Subcutaneous adipose tissue (tissue), 4 donors: Measurements from ENCODE around the gene ZBTB4. TPM values are rescaled to one million over a fixed set of nuclear protein-coding genes. Genes with fewer than 3 reads are reported as not detected.

Experiments used
- CTCF ChIP-seq: fragments of 450-650 bp; IDR thresholded peaks from one replicate; pipeline ENCODE4 v1.5.1; 2016; ENCODE audit warnings: low read depth, mild to moderate bottlenecking, control low read depth, antibody characterized with exemption, moderate library complexity
- total RNA-seq, 4 donors: library from RNA; depleted of rRNA; stranded (reverse); fragments of >200 nt; gene quantifications; one replicate each; pipeline ENCODE4 v1.1.0, GENCODE V29; 2016

Gene ZBTB4
- total RNA-seq, 4 donors from 2014 or later: 34.2 to 58.0 (median 39.3) TPM

GRCh38 chr17:7512105-7512504 lies 32.7 kb upstream of the ZBTB4 start:
- no peak for TF ChIP-seq CTCF

GRCh38 chr17:7511108-7511507 lies 31.7 kb upstream of the ZBTB4 start:
- no peak for TF ChIP-seq CTCF

- TF ChIP-seq CTCF: no peak
Measured at GRCh38 chr17:7509937-7510336, 30.5 kb upstream of the ZBTB4 start.

GRCh38 chr17:7508846-7509245 lies 29.4 kb upstream of the ZBTB4 start:
- no peak for TF ChIP-seq CTCF

GRCh38 chr17:7508145-7508544 lies 28.7 kb upstream of the ZBTB4 start:
- TF ChIP-seq CTCF: no peak

- no peak for TF ChIP-seq CTCF
Measured at GRCh38 chr17:7503521-7503920, 24.1 kb upstream of the ZBTB4 start.

- TF ChIP-seq CTCF: no peak
Measured at GRCh38 chr17:7502987-7503386, 23.6 kb upstream of the ZBTB4 start.
